GM19023 (cell line): Measurements from ENCODE around the gene ZFYVE9.
"Not testable (repeated sequence)": the region's sequence is repeated elsewhere in the genome, so short reads cannot be mapped to it uniquely, and the experiment has no call there.

ENCODE experiments used
- ATAC-seq: cut with Tn5 transposase; IDR thresholded peaks from one replicate; pipeline ENCODE4 v1.9.1; 2021; ENCODE audit warnings: mild to moderate bottlenecking, moderate library complexity; ENCODE audit not compliant: unreplicated experiment

ZFYVE9 gene

DNA sequence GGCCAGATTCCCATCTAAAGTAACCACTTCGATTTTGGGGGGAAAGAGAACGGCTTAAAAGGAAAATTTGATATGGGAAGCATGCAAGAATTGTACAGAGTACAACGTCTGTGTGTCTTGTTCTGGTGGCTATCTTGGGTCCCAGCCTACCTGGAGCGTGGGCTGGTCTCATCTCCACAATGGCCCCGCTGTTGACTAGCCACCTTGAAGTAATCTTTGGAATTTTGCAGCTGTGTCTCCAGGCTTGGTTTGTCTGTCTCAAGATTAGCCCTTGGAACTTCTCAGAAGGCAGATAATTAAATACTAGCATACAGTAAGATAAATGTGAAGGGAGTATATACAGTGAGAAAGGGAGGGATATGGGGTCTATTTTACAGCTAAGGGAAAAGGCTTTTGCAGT is 225.4 kb downstream of the ZFYVE9 start:
- no peak for ATAC-seq

DNA sequence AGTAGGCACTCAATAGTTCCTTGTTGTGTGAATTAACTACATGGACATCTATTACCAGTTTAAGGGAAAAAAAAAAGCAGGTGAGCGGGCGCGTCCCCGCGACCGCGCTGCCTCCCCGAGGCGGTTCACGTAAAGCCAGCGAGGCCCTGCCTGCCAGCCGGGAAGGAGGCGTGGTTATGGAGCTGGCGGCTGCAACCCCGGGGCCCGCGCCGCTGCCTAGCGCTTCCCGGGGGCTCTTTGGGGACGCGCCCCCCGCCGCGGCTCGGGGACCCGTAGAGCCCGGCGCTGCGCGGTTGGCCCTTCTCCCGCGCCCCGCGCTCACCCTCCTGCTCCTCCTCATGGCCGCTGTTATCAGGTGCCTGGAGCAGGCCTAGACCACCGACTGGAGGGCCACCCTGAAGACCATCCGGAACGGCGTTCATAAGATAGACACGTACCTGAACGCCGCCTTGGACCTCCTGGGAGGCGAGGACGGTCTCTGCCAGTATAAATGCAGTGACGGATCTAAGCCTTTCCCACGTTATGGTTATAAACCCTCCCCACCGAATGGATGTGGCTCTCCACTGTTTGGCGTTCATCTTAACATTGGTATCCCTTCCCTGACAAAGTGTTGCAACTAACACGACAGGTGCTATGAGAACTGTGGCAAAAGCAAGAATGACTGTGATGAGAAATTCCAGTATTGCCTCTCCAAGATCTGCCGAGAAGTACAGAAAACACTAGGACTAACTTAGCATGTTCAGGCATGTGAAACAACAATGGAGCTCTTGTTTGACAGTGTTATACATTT is 226.7 kb downstream of the ZFYVE9 start:
- ATAC-seq: no peak

DNA sequence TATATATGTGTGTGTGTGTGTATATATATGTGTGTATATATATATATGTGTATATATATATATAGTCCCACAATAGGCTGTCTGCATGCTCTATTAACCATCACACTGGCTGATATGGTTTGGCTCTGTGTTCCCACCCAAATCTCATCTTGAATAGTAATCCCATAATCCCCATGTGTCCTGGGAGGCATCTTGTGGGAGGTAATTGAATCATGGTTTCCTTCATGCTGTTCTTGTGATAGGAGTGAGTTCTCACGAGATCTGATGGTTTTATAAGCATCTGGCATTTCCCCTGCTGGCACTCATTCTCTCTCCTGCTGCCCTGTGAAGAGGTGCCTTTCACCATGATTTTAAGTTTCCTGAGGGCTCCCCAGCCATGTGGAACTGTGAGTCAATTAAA is 228.0 kb downstream of the ZFYVE9 start:
- ATAC-seq: not testable (repeated sequence)

GRCh38 chr1:52385376-52385775 is 243.5 kb downstream of the ZFYVE9 start:
- no peak for ATAC-seq

GRCh38 chr1:52386458-52386857 is 244.6 kb downstream of the ZFYVE9 start:
- no peak for ATAC-seq

- ATAC-seq: no peak
Observed at GRCh38 chr1:52393174-52393573, 251.3 kb downstream of the ZFYVE9 start.
